SU-DHL-6 (cell line): ENCODE measurements around the gene MTIF2.

Experiments used
- H2AFZ ChIP-seq: fragments of 200-600 bp; sonication (generic); 2 replicates; pipeline ENCODE4 v1.6.1; 2014; ENCODE audit warnings: low read depth, mild to moderate bottlenecking, moderate library complexity, mixed read lengths, antibody characterized with exemption, low read length; ENCODE audit not compliant: severe bottlenecking
- H3F3A ChIP-seq: fragments of 200-600 bp; shearing (Covaris generic); 2 replicates; pipeline ENCODE4 v1.6.0; 2016; ENCODE audit warnings: antibody characterized with exemption, mild to moderate bottlenecking; ENCODE audit not compliant: insufficient read depth
- H3K27ac ChIP-seq: fragments of 200-600 bp; sonication (generic); 2 replicates; pipeline ENCODE4 v1.5.1; 2016; ENCODE audit warnings: low read depth, mild to moderate bottlenecking, low read length, moderate library complexity, mixed read lengths
- H3K27me3 ChIP-seq: fragments of 200-600 bp; sonication (generic), shearing (Covaris generic); 2 replicates; pipeline ENCODE4 v1.6.0; 2014; ENCODE audit warnings: mild to moderate bottlenecking, low read length
- H3K36me3 ChIP-seq: fragments of 200-600 bp; sonication (generic); 2 replicates; pipeline ENCODE4 v1.6.1; 2014; ENCODE audit warnings: mild to moderate bottlenecking, low read length, mixed read lengths
- H3K4me2 ChIP-seq: fragments of 300-600, 200-600 bp; shearing (Covaris generic), sonication (generic); 2 replicates; pipeline ENCODE4 v1.6.0; 2014; ENCODE audit warnings: low read length, low read depth, mild to moderate bottlenecking; ENCODE audit not compliant: poor library complexity, severe bottlenecking
- H3K4me3 ChIP-seq: fragments of 200-600 bp; sonication (generic); 2 replicates; pipeline ENCODE4 v1.5.1; 2014; ENCODE audit warnings: antibody characterized with exemption, low read length, mild to moderate bottlenecking, mixed read lengths; ENCODE audit not compliant: insufficient read depth, poor library complexity, severe bottlenecking
- H3K79me2 ChIP-seq: fragments of 200-600 bp; sonication (generic); 2 replicates; pipeline ENCODE4 v1.6.1; 2014; ENCODE audit warnings: mild to moderate bottlenecking, low read length, moderate library complexity; ENCODE audit not compliant: insufficient read depth
- H3K9ac ChIP-seq: fragments of 200-600 bp; sonication (generic); 2 replicates; pipeline ENCODE4 v1.7.0; 2014; ENCODE audit warnings: mild to moderate bottlenecking, low read length
- H3K9me2 ChIP-seq: fragments of 200-600 bp; sonication (generic); replicated peaks from 2 replicates; pipeline ENCODE4 v1.6.1; 2014; ENCODE audit warnings: low read length; ENCODE audit not compliant: insufficient read depth
- H3K9me3 ChIP-seq: fragments of 200-600 bp; sonication (generic); 2 replicates; pipeline ENCODE4 v1.6.1; 2014; ENCODE audit warnings: low read length, mixed read lengths; ENCODE audit not compliant: insufficient read depth
- H4K20me1 ChIP-seq: fragments of 200-600 bp; sonication (generic); 2 replicates; pipeline ENCODE4 v1.6.1; 2014; ENCODE audit warnings: low read depth, mild to moderate bottlenecking, antibody characterized with exemption, low read length, moderate library complexity, mixed read lengths
- CTCF ChIP-seq: fragments of 200-600 bp; sonication (generic); IDR thresholded peaks from one replicate; pipeline ENCODE4 v1.5.1; 2017; ENCODE audit warnings: antibody characterized with exemption, mild to moderate bottlenecking, low read length, moderate library complexity; ENCODE audit not compliant: insufficient read depth, poor library complexity, severe bottlenecking
- EZH2phosphoT487 ChIP-seq: fragments of 200-600 bp; sonication (generic), shearing (Covaris generic); conservative IDR thresholded peaks from 2 replicates; pipeline ENCODE4 v1.6.1; 2018; ENCODE audit warnings: mild to moderate bottlenecking, antibody characterized with exemption, low read length, moderate library complexity, mixed read lengths

Gene MTIF2

GRCh38 chr2:55213822-55214221 lies 55.2 kb downstream of the MTIF2 start:
- Histone ChIP-seq H3K9me3 (no peaks in the 10 kb centered on the region), H3K27ac (no peak overlapping the region), H3K79me2 (no peaks in the 10 kb centered on the region), H3F3A (no peaks in the 10 kb centered on the region), H3K36me3 (no peaks in the 10 kb centered on the region), H3K4me2 (no peak overlapping the region), H2AFZ (no peak overlapping the region), H3K9me2 (no peaks in the 10 kb centered on the region), H3K9ac (no peak overlapping the region), H3K27me3 (no peaks in the 10 kb centered on the region), H4K20me1 (no peaks in the 10 kb centered on the region), H3K4me3 (no peak overlapping the region)
- TF ChIP-seq CTCF (no peak), EZH2phosphoT487 (no peak)

- Histone ChIP-seq H2AFZ (no peak overlapping the region), H3K27ac (no peak overlapping the region), H3F3A (no peaks in the 10 kb centered on the region), H3K27me3 (no peaks in the 10 kb centered on the region), H3K4me2 (no peak overlapping the region), H3K9me3 (no peaks in the 10 kb centered on the region), H4K20me1 (no peaks in the 10 kb centered on the region), H3K9me2 (no peaks in the 10 kb centered on the region), H3K79me2 (no peaks in the 10 kb centered on the region), H3K36me3 (peaks cover 8% of the 10 kb centered on the region), H3K9ac (no peak overlapping the region), H3K4me3 (no peak overlapping the region)
- TF ChIP-seq EZH2phosphoT487: no peak
- no peak for TF ChIP-seq CTCF
These were observed 64.1 kb downstream of the MTIF2 start for GRCh38 chr2:55204950-55205349.

DNA sequence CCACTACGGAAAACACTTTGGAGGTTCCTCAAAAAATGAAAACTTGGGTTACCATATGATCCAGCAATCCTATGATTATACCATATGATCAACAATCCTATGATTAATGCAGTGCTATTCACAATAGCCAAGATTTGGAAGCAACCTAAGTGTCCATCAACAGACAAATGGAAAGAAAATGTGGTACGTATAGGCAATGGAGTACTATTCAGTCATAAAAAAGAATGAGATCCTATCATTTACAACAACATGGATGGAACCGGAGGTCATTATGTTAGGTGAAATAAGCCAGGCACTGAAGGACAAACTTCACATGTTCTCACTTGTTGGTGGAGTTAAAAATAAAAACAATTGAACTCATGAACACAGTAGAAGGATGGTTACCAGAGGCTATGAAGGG lies 64.5 kb downstream of the MTIF2 start:
- H3K27me3 ChIP-seq: no peaks in the 10 kb centered on the region
- H3K4me3 ChIP-seq: no peak overlapping the region
- TF ChIP-seq EZH2phosphoT487: no peak
- no peak for TF ChIP-seq CTCF
- H3K4me2 ChIP-seq: no peak overlapping the region
- H4K20me1 ChIP-seq: no peaks in the 10 kb centered on the region
- H3K27ac ChIP-seq: no peak overlapping the region
- H3K79me2 ChIP-seq: no peaks in the 10 kb centered on the region
- H3K9me2 ChIP-seq: no peaks in the 10 kb centered on the region
- no peaks in the 10 kb centered on the region for H3K9me3 ChIP-seq
- no peak overlapping the region for H2AFZ ChIP-seq
- H3K36me3 ChIP-seq: peaks cover 8% of the 10 kb centered on the region
- no peak overlapping the region for H3K9ac ChIP-seq
- no peaks in the 10 kb centered on the region for H3F3A ChIP-seq
